GM12892 (cell line): ENCODE measurements around the gene ARHGAP31.

ENCODE experiments used
- POLR2A ChIP-seq: IDR thresholded peaks from 2 replicates; pipeline ENCODE4 v1.6.1; 2011; ENCODE audit warnings: low read depth, low read length, control low read depth
- POLR2AphosphoS5 ChIP-seq: IDR thresholded peaks from 2 replicates; pipeline ENCODE4 v1.6.1; 2011; ENCODE audit warnings: low read depth, low read length, control low read depth

DNA sequence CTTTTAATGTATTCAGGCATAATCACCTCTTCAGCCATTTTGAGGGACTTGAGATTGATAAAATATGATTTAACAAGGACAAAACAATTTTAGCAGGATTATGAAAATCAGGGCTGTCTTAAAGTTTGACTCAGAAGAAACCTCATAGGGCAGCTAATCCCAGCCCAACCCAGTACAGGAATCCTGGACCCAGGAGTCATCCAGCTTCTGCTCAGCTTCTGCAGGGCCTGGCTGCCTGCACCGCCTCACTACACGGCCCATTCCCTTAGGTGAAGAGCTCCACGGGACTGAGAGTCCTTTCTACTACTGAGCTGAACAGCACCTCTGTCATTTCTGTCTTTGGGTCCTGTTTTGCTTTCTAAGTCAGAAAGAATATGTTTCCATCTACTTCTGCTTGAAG, 37.5 kb downstream of the ARHGAP31 start:
- TF ChIP-seq POLR2A: no peak
- no peak for TF ChIP-seq POLR2AphosphoS5
